Uterus (tissue), 4 donors: ENCODE measurements around the gene LRAT. TPM values are rescaled to one million over a fixed set of nuclear protein-coding genes. Genes with fewer than 3 reads are reported as not detected.

Source experiments
- DNase-seq, 2 donors: peaks; one replicate each; pipeline ENCODE4 v3.0.0-alpha.2; 2019 to 2020
- H3K27ac ChIP-seq, 2 donors: fragments of 200-600 bp; sonication (generic); 1 replicate in 1 of 2; 2 replicates in 1 of 2; pipeline ENCODE4 v1.5.1; 2016 to 2018
- H3K27me3 ChIP-seq, 2 donors: fragments of 200-600 bp; sonication (generic); one replicate each; pipeline ENCODE4 v1.5.1; 2018 to 2019; ENCODE audit warnings: control low read depth in 1 of 2
- H3K36me3 ChIP-seq, 2 donors: fragments of 200-600 bp; sonication (generic); one replicate each; pipeline ENCODE4 v1.5.1; 2019; ENCODE audit warnings: control low read depth in 1 of 2
- H3K4me1 ChIP-seq, 2 donors: fragments of 200-600 bp; sonication (generic); one replicate each; pipeline ENCODE4 v1.5.1; 2018 to 2019; ENCODE audit warnings: control low read depth in 1 of 2
- H3K4me3 ChIP-seq, 2 donors: fragments of 200-600 bp; sonication (generic); 1 replicate in 1 of 2; 2 replicates in 1 of 2; pipeline ENCODE4 v1.5.1; 2018 to 2019; ENCODE audit warnings: mild to moderate bottlenecking in 1 of 2
- H3K9me3 ChIP-seq, 2 donors: fragments of 200-600 bp; sonication (generic); one replicate each; pipeline ENCODE4 v1.5.1; 2019; ENCODE audit warnings: control low read depth in 1 of 2
- CTCF ChIP-seq, 4 experiments: fragments of 200-600 bp in 2 of 4; fragments of 450-650 bp in 2 of 4; sonication (generic) in 2 of 4; IDR thresholded peaks; one replicate each; pipeline ENCODE4 v1.5.1; 2016 to 2019; ENCODE audit warnings: antibody characterized with exemption in 4 of 4, mild to moderate bottlenecking in 2 of 4, moderate library complexity in 1 of 4
- POLR2A ChIP-seq, 2 donors: fragments of 450-650 bp; IDR thresholded peaks; one replicate each; pipeline ENCODE4 v1.6.1; 2016; ENCODE audit warnings: antibody characterized with exemption in 2 of 2, mild to moderate bottlenecking in 1 of 2, moderate library complexity in 1 of 2
- intact Hi-C: fragments of 100-400 bp; cut with DNase I; formaldehyde crosslinking; loops from one replicate; pipeline ENCODE4 v1.15.1; 2023; ENCODE audit warnings: low total_unique reads
- total RNA-seq, 4 donors: library from RNA; depleted of rRNA in 3 of 4; stranded (reverse); fragments of >200 nt in 3 of 4; gene quantifications; one replicate each; pipeline versions ENCODE4 v1.1.0 to v1.2.4, GENCODE V29; 2014 to 2023
- donor health status: DM: yes; HTN: yes; CAD: no.

LRAT gene
- total RNA-seq, 4 donors from 2014 or later, result 1.1 to 3.8 TPM; not detected in 2

GRCh38 chr4:154760895-154761294 is 17.1 kb downstream of the LRAT start:
- no peak overlapping the region for H3K4me3 ChIP-seq
- intact Hi-C loops, result no loop called here
- H3K9me3 ChIP-seq, result no peaks in the 10 kb centered on the region
- DNase-seq, result no peak
- H3K36me3 ChIP-seq, result no peaks in the 10 kb centered on the region
- no peaks in the 10 kb centered on the region for H3K27me3 ChIP-seq
- H3K4me1 ChIP-seq, result no peaks in the 10 kb centered on the region
- H3K27ac ChIP-seq, result no peak overlapping the region
- TF ChIP-seq CTCF (IDR thresholded peaks at IDR 0.05) (no peak), POLR2A (IDR thresholded peaks at IDR 0.05) (no peak)

GRCh38 chr4:154778264-154778663 is 34.5 kb downstream of the LRAT start:
- intact Hi-C loops, result no loop called here
- TF ChIP-seq POLR2A (IDR thresholded peaks at IDR 0.05) (no peak), CTCF (IDR thresholded peaks at IDR 0.05) (no peak)
- H3K4me3 ChIP-seq, result no peak overlapping the region
- no peaks in the 10 kb centered on the region for H3K36me3 ChIP-seq
- H3K9me3 ChIP-seq, result no peaks in the 10 kb centered on the region
- H3K4me1 ChIP-seq, result no peaks in the 10 kb centered on the region
- no peaks in the 10 kb centered on the region for H3K27me3 ChIP-seq
- no peak for DNase-seq
- no peak overlapping the region for H3K27ac ChIP-seq

- no peaks in the 10 kb centered on the region for H3K36me3 ChIP-seq
- no peaks in the 10 kb centered on the region for H3K27me3 ChIP-seq
- DNase-seq, result no peak
- no peaks in the 10 kb centered on the region for H3K4me1 ChIP-seq
- H3K4me3 ChIP-seq, result no peak overlapping the region
- H3K9me3 ChIP-seq, result no peaks in the 10 kb centered on the region
- intact Hi-C loops, result no loop called here
- TF ChIP-seq CTCF (IDR thresholded peaks at IDR 0.05), result peak in 1 of 4 experiments; percentile 7
- no peak for TF ChIP-seq POLR2A (IDR thresholded peaks at IDR 0.05)
- no peak overlapping the region for H3K27ac ChIP-seq
These were observed 35.7 kb downstream of the LRAT start for GRCh38 chr4:154779362-154779947.

GRCh38 chr4:154781126-154781982 is 37.6 kb downstream of the LRAT start, which contains the start of gene RBM46:
Gene RBM46 (plus strand): TSS chr4:154781272. CDS start chr4:154796753, 15,481 bp downstream.
- intact Hi-C loops, result no loop called here
- DNase-seq, result no peak
- Histone ChIP-seq H3K36me3 (no peaks in the 10 kb centered on the region), H3K27me3 (no peaks in the 10 kb centered on the region), H3K4me3 (no peak within 1 kb of the TSS), H3K27ac (no peak within 1 kb of the TSS), H3K4me1 (no peaks in the 10 kb centered on the region), H3K9me3 (no peaks in the 10 kb centered on the region)
- TF ChIP-seq CTCF (IDR thresholded peaks at IDR 0.05) (no peak), POLR2A (IDR thresholded peaks at IDR 0.05) (no peak)

- no peak for DNase-seq
- H3K4me3 ChIP-seq, result no peak overlapping the region
- H3K4me1 ChIP-seq, result no peaks in the 10 kb centered on the region
- no peaks in the 10 kb centered on the region for H3K36me3 ChIP-seq
- intact Hi-C loops, result no loop called here
- no peaks in the 10 kb centered on the region for H3K27me3 ChIP-seq
- no peaks in the 10 kb centered on the region for H3K9me3 ChIP-seq
- H3K27ac ChIP-seq, result no peak overlapping the region
- no peak for TF ChIP-seq CTCF (IDR thresholded peaks at IDR 0.05)
- TF ChIP-seq POLR2A (IDR thresholded peaks at IDR 0.05), result no peak
These were observed 38.1 kb downstream of the LRAT start for GRCh38 chr4:154781983-154782293.
